Activated CD4-positive, alpha-beta T cell treated with anti-CD3 and anti-CD28 coated beads, Interleukin-2, amount 50 U/mL, for 1 hour (primary cell): ENCODE measurements around the gene MARCHF4.
"Not testable (repeated sequence)": the region's sequence is repeated elsewhere in the genome, so short reads cannot be mapped to it uniquely, and the experiment has no call there.

Source experiments
- DNase-seq: peaks from one replicate; pipeline ENCODE4 v3.0.0-alpha.2; 2020

The MARCHF4 gene

DNA sequence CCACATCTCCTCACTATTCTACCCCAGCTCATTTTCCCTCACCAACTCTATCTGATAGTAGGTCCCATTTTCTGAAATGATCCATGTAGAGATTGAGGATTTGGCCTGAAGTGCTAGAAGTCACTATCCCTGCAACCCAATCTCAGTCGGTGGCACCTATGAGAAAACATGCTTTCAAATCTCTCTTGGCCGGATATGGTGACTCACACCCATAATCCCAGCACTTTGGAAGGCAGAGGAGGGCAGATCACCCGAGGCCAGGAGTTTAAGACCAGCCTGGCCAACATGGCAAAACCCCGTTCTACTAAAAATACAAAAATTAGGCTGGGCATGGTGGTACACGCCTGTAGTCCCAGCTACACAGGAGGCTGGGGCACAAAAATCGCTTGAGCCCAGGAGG lies 19.1 kb upstream of the MARCHF4 start:
- no peak for DNase-seq

GRCh38 chr2:216389570-216389969 lies 17.3 kb upstream of the MARCHF4 start:
- no peak for DNase-seq

- DNase-seq = no peak
Observed at GRCh38 chr2:216388046-216388884, 16.0 kb upstream of the MARCHF4 start.

GRCh38 chr2:216387262-216387661 lies 15.0 kb upstream of the MARCHF4 start:
- DNase-seq = no peak

GRCh38 chr2:216385478-216385877 lies 13.2 kb upstream of the MARCHF4 start:
- DNase-seq = no peak

DNA sequence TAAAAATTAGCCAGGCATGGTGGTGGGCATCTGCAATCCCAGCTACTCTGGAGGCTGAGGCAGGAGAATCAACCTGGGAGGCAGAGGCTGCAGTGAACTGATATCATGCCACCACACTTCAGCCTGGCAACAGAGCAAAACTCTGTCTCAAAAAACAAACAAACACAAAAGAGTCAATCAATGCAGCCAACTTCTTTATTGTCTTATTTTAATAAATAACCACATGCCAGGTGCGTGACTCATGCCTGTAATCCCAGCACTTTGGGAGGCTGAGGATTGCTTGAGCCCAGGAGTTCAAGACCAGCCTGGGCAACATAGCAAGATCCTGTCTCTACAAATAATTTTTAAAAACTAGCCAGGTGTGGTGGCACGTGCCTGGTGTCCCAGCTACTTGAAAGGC lies 12.1 kb upstream of the MARCHF4 start:
- DNase-seq = not testable (repeated sequence)

- no peak for DNase-seq
Observed at GRCh38 chr2:216379977-216380376, 7.7 kb upstream of the MARCHF4 start.

- no peak for DNase-seq
Observed at GRCh38 chr2:216375286-216375685, 3.0 kb upstream of the MARCHF4 start.

DNA sequence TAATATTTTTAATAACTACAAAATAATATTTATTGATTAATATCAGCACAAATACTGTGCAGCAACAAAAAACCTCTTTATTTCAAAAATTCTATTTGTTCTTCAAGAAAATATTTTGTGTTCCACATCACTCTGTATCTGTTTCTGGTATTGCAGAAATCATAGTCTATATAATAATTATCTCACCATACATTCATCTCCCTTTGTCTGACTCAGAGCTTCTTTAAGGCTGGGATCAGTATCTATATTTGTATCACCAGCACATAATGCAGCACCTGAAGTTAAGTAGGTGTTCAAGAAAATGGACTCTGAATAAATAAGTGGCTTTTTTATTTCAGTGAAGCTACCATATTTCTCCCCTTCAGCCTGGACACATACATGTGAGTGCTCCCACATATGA lies 1.6 kb upstream of the MARCHF4 start:
- DNase-seq = no peak

- no peak for DNase-seq
Observed at GRCh38 chr2:216372761-216373291, 543 bp upstream of the MARCHF4 start.

DNA sequence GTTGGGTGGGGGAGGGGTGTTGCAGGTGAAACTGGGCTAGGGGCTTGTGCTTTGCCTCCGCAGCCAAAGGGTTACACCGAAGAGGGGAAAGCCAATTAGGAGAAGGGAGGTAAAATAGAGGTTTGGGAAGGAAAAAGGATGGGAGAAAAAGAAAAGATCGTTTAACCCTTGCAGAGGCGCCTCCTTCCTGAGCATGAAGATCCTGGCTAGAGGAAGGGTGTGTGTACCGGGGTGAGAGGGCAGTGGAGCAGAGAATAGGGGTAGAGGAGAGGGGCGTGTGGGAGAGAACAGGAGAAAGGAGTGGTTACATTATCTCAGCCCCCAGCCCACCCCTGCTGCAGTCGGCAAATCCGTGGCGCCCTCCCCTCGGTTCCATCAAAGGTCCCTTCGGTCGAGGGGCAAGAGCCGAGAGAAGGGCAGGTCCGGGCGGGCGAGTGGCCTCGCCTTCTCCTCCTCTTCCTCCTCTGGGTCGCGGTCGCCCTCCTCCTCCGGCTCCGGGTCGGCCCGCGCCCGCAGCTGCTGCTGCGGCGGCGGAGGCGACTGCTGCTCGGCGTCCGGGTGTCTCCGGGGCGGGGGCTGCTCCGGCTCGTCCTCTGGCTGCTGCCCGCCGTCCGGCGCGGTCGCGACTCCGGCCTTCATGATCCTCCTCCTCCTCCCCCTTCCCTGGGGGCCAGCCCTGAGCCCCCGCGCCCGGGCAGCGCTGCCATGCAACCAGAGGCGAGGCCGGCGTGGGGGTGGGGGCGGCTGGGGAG lies 1.1 kb downstream of the MARCHF4 start:
- no peak for DNase-seq

GRCh38 chr2:216369821-216370220 lies 2.5 kb downstream of the MARCHF4 start:
- no peak for DNase-seq

DNA sequence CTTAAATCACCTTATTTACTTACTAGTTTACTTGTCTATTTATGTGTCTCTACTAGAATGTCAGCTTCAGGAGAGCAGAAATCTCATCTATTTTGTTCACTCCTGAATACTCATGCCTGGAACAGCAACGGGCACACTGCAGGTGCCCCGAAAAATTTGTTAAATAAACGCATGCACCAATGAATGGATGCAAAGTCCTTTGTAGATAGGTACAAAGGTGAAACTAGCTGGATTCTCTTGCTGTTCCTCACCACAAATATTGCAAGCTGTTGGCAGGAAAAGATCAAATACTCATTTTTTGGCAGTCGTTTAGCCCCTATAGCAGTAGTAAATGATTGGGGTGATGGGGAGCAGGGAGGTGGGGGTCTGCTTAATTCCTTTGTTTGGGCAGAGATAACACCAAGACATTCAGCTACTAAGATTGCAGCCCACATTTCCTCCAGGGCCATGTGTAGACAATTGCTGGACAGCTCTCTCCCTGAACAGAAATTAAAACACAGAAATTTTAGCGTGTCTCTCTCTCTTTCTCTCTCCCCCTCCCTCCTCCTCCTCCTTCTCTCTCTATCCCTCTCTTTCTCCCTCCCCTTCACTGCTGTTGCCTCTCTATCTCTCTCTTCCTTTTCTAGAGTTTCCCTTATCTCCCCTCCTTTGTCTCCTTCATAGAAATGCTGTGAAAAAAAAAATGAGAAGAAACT lies 5.4 kb downstream of the MARCHF4 start:
- no peak for DNase-seq

DNA sequence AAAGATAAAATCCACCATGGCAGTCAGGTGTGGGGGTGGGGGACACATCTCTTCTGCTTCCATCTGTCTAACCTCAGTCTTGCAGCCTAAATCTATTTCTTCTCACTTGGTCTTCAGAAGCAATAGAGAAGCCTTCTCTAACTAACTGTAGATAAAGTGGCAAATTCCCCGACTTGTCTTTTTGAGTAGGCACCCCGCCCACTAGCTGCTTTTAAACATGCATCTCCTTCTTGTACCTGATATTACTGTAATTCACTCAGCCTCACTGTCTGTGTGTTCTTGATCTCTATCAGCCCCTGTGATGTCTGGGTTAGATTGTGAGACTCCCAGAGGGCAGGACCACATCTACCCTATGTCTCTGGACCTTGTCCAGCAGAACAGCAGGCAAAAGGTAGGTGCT lies 6.8 kb downstream of the MARCHF4 start:
- no peak for DNase-seq

- DNase-seq = no peak
Observed at GRCh38 chr2:216363221-216363620, 9.1 kb downstream of the MARCHF4 start.

DNA sequence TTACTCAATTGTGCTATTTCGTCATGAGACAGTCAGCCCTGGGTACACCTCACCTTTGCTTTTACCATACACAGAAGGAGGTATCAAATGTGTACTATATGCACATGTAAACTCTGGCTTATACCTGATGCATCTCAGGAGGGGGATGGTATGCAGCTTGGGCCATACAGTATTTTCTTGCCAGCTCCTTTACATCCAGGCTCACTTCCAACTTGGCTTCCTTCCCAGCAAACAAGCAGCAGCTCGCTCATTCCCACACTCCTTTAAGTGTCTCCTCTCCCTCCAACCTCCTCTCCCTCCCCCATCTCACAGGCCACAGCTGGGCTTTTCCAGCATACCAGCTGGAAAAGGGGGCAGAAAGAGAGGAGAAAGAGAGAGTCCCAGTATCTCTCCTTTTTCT lies 9.6 kb downstream of the MARCHF4 start:
- DNase-seq = no peak

- DNase-seq = no peak
Observed at GRCh38 chr2:216355711-216356110, 16.6 kb downstream of the MARCHF4 start.

DNA sequence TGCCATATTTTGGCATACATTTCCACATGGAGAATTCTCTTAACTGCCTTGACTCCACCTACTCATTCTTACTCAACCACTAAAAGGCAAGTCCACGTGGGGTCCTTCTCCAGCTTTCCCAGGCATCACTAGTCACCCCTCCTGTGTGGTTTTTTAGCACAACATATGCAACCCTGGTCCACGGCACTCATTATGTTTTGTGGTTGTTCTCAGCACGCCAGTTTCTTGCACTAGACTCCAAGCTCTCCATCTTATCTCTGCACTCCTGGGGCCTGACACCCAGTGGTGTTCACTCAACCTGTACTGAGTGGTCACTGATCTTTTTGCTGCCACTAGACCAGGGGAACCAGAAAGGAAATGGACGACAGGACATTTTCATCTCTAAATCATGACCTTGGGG lies 18.0 kb downstream of the MARCHF4 start:
- no peak for DNase-seq

- DNase-seq = no peak
Observed at GRCh38 chr2:216352653-216353270, 19.5 kb downstream of the MARCHF4 start.

- DNase-seq = no peak
Observed at GRCh38 chr2:216351172-216351925, 20.9 kb downstream of the MARCHF4 start.

GRCh38 chr2:216350214-216350791 lies 22.0 kb downstream of the MARCHF4 start:
- DNase-seq = peak; percentile 3

- DNase-seq = no peak
Observed at GRCh38 chr2:216349366-216349765, 22.9 kb downstream of the MARCHF4 start.
